ENCODE data around the gene PSMC4.

Gene PSMC4

GRCh38 chr19:39970675-39971379 lies at the start of gene PSMC4:
Gene PSMC4, plus strand, starts transcription at chr19:39971165. Its CDS starts 38 bp downstream, at chr19:39971203.
- Histone ChIP-seq H3K4me3 (ENCODE audit: low read depth, low read length) (peak within 1 kb of the TSS; percentile 96), H3K36me3 (ENCODE audit: control insufficient read depth, insufficient read depth, low read length) (peaks cover 26% of the 10 kb centered on the region), H3K4me1 (ENCODE audit: control insufficient read depth, insufficient read depth, low read length) (no peaks in the 10 kb centered on the region), H3K27me3 (ENCODE audit: control insufficient read depth, insufficient read depth, low read length) (no peaks in the 10 kb centered on the region), H3K9ac (ENCODE audit: low read depth, low read length) (peak within 1 kb of the TSS; percentile 71), H3K9me3 (ENCODE audit: control insufficient read depth, insufficient read depth, low read length) (no peaks in the 10 kb centered on the region)

- Histone ChIP-seq H3K4me1 (ENCODE audit: control insufficient read depth, insufficient read depth, low read length) (no peaks in the 10 kb centered on the region), H3K9me3 (ENCODE audit: control insufficient read depth, insufficient read depth, low read length) (no peaks in the 10 kb centered on the region), H3K27me3 (ENCODE audit: control insufficient read depth, insufficient read depth, low read length) (no peaks in the 10 kb centered on the region), H3K36me3 (ENCODE audit: control insufficient read depth, insufficient read depth, low read length) (no peaks in the 10 kb centered on the region), H3K9ac (ENCODE audit: low read depth, low read length) (no peak overlapping the region), H3K4me3 (ENCODE audit: low read depth, low read length) (no peak overlapping the region)
Observed at GRCh38 chr19:39923862-39924261, 47.1 kb upstream of the PSMC4 start.

GRCh38 chr19:39924389-39924788 lies 46.6 kb upstream of the PSMC4 start:
- Histone ChIP-seq H3K27me3 (ENCODE audit: control insufficient read depth, insufficient read depth, low read length) (no peaks in the 10 kb centered on the region), H3K9me3 (ENCODE audit: control insufficient read depth, insufficient read depth, low read length) (no peaks in the 10 kb centered on the region), H3K4me1 (ENCODE audit: control insufficient read depth, insufficient read depth, low read length) (no peaks in the 10 kb centered on the region), H3K36me3 (ENCODE audit: control insufficient read depth, insufficient read depth, low read length) (no peaks in the 10 kb centered on the region), H3K9ac (ENCODE audit: low read depth, low read length) (no peak overlapping the region), H3K4me3 (ENCODE audit: low read depth, low read length) (no peak overlapping the region)

- Histone ChIP-seq H3K4me3 (ENCODE audit: low read depth, low read length) (no peak overlapping the region), H3K36me3 (ENCODE audit: control insufficient read depth, insufficient read depth, low read length) (no peaks in the 10 kb centered on the region)
Observed at GRCh38 chr19:39924952-39925351, 46.0 kb upstream of the PSMC4 start.

GRCh38 chr19:39926170-39926760 lies 44.7 kb upstream of the PSMC4 start:
- H3K9ac ChIP-seq (ENCODE audit: low read depth, low read length), result no peak overlapping the region
- H3K9me3 ChIP-seq (ENCODE audit: control insufficient read depth, insufficient read depth, low read length), result no peaks in the 10 kb centered on the region
- H3K4me1 ChIP-seq (ENCODE audit: control insufficient read depth, insufficient read depth, low read length), result no peaks in the 10 kb centered on the region

More at GRCh38 chr19:39924952-39925351, 46.0 kb upstream of the PSMC4 start:
- Histone ChIP-seq H3K9ac (ENCODE audit: low read depth, low read length) (no peak overlapping the region), H3K27me3 (ENCODE audit: control insufficient read depth, insufficient read depth, low read length) (no peaks in the 10 kb centered on the region), H3K4me1 (ENCODE audit: control insufficient read depth, insufficient read depth, low read length) (no peaks in the 10 kb centered on the region), H3K9me3 (ENCODE audit: control insufficient read depth, insufficient read depth, low read length) (no peaks in the 10 kb centered on the region)

GRCh38 chr19:39927076-39927475 lies 43.9 kb upstream of the PSMC4 start:
- Histone ChIP-seq H3K9me3 (ENCODE audit: control insufficient read depth, insufficient read depth, low read length) (no peaks in the 10 kb centered on the region), H3K27me3 (ENCODE audit: control insufficient read depth, insufficient read depth, low read length) (no peaks in the 10 kb centered on the region), H3K9ac (ENCODE audit: low read depth, low read length) (no peak overlapping the region), H3K4me3 (ENCODE audit: low read depth, low read length) (no peak overlapping the region), H3K4me1 (ENCODE audit: control insufficient read depth, insufficient read depth, low read length) (no peaks in the 10 kb centered on the region), H3K36me3 (ENCODE audit: control insufficient read depth, insufficient read depth, low read length) (no peaks in the 10 kb centered on the region)

More at GRCh38 chr19:39926170-39926760, 44.7 kb upstream of the PSMC4 start:
- Histone ChIP-seq H3K4me3 (ENCODE audit: low read depth, low read length) (no peak overlapping the region), H3K36me3 (ENCODE audit: control insufficient read depth, insufficient read depth, low read length) (no peaks in the 10 kb centered on the region), H3K27me3 (ENCODE audit: control insufficient read depth, insufficient read depth, low read length) (no peaks in the 10 kb centered on the region)

- Histone ChIP-seq H3K9ac (ENCODE audit: low read depth, low read length) (no peak overlapping the region), H3K9me3 (ENCODE audit: control insufficient read depth, insufficient read depth, low read length) (no peaks in the 10 kb centered on the region), H3K36me3 (ENCODE audit: control insufficient read depth, insufficient read depth, low read length) (no peaks in the 10 kb centered on the region), H3K27me3 (ENCODE audit: control insufficient read depth, insufficient read depth, low read length) (no peaks in the 10 kb centered on the region), H3K4me3 (ENCODE audit: low read depth, low read length) (no peak overlapping the region), H3K4me1 (ENCODE audit: control insufficient read depth, insufficient read depth, low read length) (no peaks in the 10 kb centered on the region)
Observed at GRCh38 chr19:39927524-39928356, 43.2 kb upstream of the PSMC4 start.

- Histone ChIP-seq H3K27me3 (ENCODE audit: control insufficient read depth, insufficient read depth, low read length) (no peaks in the 10 kb centered on the region), H3K36me3 (ENCODE audit: control insufficient read depth, insufficient read depth, low read length) (no peaks in the 10 kb centered on the region), H3K4me1 (ENCODE audit: control insufficient read depth, insufficient read depth, low read length) (no peaks in the 10 kb centered on the region), H3K4me3 (ENCODE audit: low read depth, low read length) (no peak overlapping the region), H3K9me3 (ENCODE audit: control insufficient read depth, insufficient read depth, low read length) (no peaks in the 10 kb centered on the region), H3K9ac (ENCODE audit: low read depth, low read length) (no peak overlapping the region)
Observed at GRCh38 chr19:39928357-39928725, 42.6 kb upstream of the PSMC4 start.

- Histone ChIP-seq H3K4me3 (ENCODE audit: low read depth, low read length) (no peak overlapping the region), H3K9ac (ENCODE audit: low read depth, low read length) (no peak overlapping the region), H3K36me3 (ENCODE audit: control insufficient read depth, insufficient read depth, low read length) (no peaks in the 10 kb centered on the region), H3K27me3 (ENCODE audit: control insufficient read depth, insufficient read depth, low read length) (no peaks in the 10 kb centered on the region), H3K4me1 (ENCODE audit: control insufficient read depth, insufficient read depth, low read length) (no peaks in the 10 kb centered on the region), H3K9me3 (ENCODE audit: control insufficient read depth, insufficient read depth, low read length) (no peaks in the 10 kb centered on the region)
Observed at GRCh38 chr19:39929750-39930149, 41.2 kb upstream of the PSMC4 start.

- H3K27me3 ChIP-seq (ENCODE audit: control insufficient read depth, insufficient read depth, low read length), result no peaks in the 10 kb centered on the region
- no peak within 1 kb of the TSS for H3K9ac ChIP-seq (ENCODE audit: low read depth, low read length)
- H3K4me3 ChIP-seq (ENCODE audit: low read depth, low read length), result no peak within 1 kb of the TSS
- no peaks in the 10 kb centered on the region for H3K9me3 ChIP-seq (ENCODE audit: control insufficient read depth, insufficient read depth, low read length)
- H3K4me1 ChIP-seq (ENCODE audit: control insufficient read depth, insufficient read depth, low read length), result no peaks in the 10 kb centered on the region
- H3K36me3 ChIP-seq (ENCODE audit: control insufficient read depth, insufficient read depth, low read length), result no peaks in the 10 kb centered on the region
Observed at GRCh38 chr19:39934584-39935363, 36.2 kb upstream of the PSMC4 start, which contains the start of gene FCGBP. Gene FCGBP, minus strand, starts transcription at chr19:39934634.

GRCh38 chr19:39935364-39935661 lies 35.7 kb upstream of the PSMC4 start:
- H3K9ac ChIP-seq (ENCODE audit: low read depth, low read length), result no peak overlapping the region
- H3K4me1 ChIP-seq (ENCODE audit: control insufficient read depth, insufficient read depth, low read length), result no peaks in the 10 kb centered on the region
- no peaks in the 10 kb centered on the region for H3K36me3 ChIP-seq (ENCODE audit: control insufficient read depth, insufficient read depth, low read length)
- no peaks in the 10 kb centered on the region for H3K9me3 ChIP-seq (ENCODE audit: control insufficient read depth, insufficient read depth, low read length)
- H3K4me3 ChIP-seq (ENCODE audit: low read depth, low read length), result no peak overlapping the region
- H3K27me3 ChIP-seq (ENCODE audit: control insufficient read depth, insufficient read depth, low read length), result no peaks in the 10 kb centered on the region
